A549 (cell line): Measurements from ENCODE around the gene NEDD8.

Experiments
- CHD4 ChIP-seq: fragments of 200-600 bp; sonication (generic); IDR thresholded peaks from 2 replicates; pipeline ENCODE4 v1.6.1; 2016; ENCODE audit warnings: antibody characterized with exemption, mild to moderate bottlenecking, borderline replicate concordance
- CTCF ChIP-seq: fragments of >200 bp; sonication (Bioruptor Twin); formaldehyde crosslinking; IDR thresholded peaks from 3 replicates; pipeline ENCODE4 v1.5.1; 2016
- EP300 ChIP-seq, 2 experiments: fragments of >200 bp; sonication (Bioruptor Twin); formaldehyde crosslinking; IDR thresholded peaks; 2 replicates in 1 of 2; 3 replicates in 1 of 2; pipeline ENCODE4 v1.6.1; 2016 to 2017
- GATA3 ChIP-seq: IDR thresholded peaks from 2 replicates; pipeline ENCODE4 v1.6.1; 2012; ENCODE audit warnings: borderline replicate concordance
- MYC ChIP-seq: IDR thresholded peaks from 2 replicates; pipeline ENCODE4 v1.6.1; 2012; ENCODE audit warnings: mild to moderate bottlenecking, inconsistent platforms, low read length, improper control_type of control experiment, borderline replicate concordance
- NR3C1 ChIP-seq: fragments of >200 bp; sonication (Bioruptor Twin); formaldehyde crosslinking; IDR thresholded peaks from 3 replicates; pipeline ENCODE4 v1.6.1; 2017
- POLR2A ChIP-seq: IDR thresholded peaks from 2 replicates; pipeline ENCODE4 v1.6.1; 2012; ENCODE audit warnings: mild to moderate bottlenecking, low read length
- POLR2AphosphoS2 ChIP-seq: conservative IDR thresholded peaks from 2 replicates; pipeline ENCODE4 v1.6.1; 2012; ENCODE audit warnings: low read length, improper control_type of control experiment, inconsistent platforms
- RCOR1 ChIP-seq: fragments of 150-350 bp; IDR thresholded peaks from 2 replicates; pipeline ENCODE4 v1.6.1; 2014; ENCODE audit warnings: antibody characterized with exemption, low read length, low read depth
- USF2 ChIP-seq: fragments of 450-650 bp; IDR thresholded peaks from 2 replicates; pipeline ENCODE4 v1.6.1; 2014; ENCODE audit warnings: antibody characterized with exemption
- ZC3H11A ChIP-seq: fragments of 450-650 bp; IDR thresholded peaks from 2 replicates; pipeline ENCODE4 v1.6.1; 2014; ENCODE audit warnings: antibody characterized with exemption, mild to moderate bottlenecking
- TF ChIP-seq, protein P1 (sequence below): fragments of 200-600 bp; sonication (generic); IDR thresholded peaks from 2 replicates; pipeline ENCODE4 v1.6.1; 2016; ENCODE audit warnings: antibody characterized with exemption, mild to moderate bottlenecking, moderate library complexity

DNA sequence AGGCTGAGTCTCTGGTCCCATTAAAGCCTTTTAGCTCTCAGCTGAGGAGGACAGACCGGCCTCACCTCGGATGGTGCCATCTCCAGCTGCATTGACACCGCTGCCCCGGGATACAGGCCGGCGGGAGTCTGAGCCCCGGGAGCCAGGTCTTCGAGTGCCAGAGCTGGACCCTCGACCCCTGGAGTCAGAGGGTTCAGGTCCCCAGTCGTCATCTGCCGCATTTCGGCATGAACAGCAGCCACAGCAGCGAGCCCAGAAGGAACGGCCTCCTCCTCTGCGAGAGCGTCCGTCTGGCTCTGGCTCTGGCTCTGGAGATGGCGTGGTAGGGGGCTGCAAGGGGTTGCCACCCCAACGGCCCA, 29.8 kb upstream of the NEDD8 start:
- no peak for TF ChIP-seq NR3C1
- TF ChIP-seq CTCF, result no peak
- no peak for TF ChIP-seq POLR2A
- no peak for TF ChIP-seq EP300 (IDR thresholded peaks at IDR 0.05)
- no peak for TF ChIP-seq RCOR1
- TF ChIP-seq USF2, result no peak
- TF ChIP-seq ZC3H11A, result no peak
- TF ChIP-seq GATA3, result no peak
- no peak for TF ChIP-seq CHD4
- TF ChIP-seq POLR2AphosphoS2, result no peak
- no peak for TF ChIP-seq MYC
- TF ChIP-seq, protein P1, sequence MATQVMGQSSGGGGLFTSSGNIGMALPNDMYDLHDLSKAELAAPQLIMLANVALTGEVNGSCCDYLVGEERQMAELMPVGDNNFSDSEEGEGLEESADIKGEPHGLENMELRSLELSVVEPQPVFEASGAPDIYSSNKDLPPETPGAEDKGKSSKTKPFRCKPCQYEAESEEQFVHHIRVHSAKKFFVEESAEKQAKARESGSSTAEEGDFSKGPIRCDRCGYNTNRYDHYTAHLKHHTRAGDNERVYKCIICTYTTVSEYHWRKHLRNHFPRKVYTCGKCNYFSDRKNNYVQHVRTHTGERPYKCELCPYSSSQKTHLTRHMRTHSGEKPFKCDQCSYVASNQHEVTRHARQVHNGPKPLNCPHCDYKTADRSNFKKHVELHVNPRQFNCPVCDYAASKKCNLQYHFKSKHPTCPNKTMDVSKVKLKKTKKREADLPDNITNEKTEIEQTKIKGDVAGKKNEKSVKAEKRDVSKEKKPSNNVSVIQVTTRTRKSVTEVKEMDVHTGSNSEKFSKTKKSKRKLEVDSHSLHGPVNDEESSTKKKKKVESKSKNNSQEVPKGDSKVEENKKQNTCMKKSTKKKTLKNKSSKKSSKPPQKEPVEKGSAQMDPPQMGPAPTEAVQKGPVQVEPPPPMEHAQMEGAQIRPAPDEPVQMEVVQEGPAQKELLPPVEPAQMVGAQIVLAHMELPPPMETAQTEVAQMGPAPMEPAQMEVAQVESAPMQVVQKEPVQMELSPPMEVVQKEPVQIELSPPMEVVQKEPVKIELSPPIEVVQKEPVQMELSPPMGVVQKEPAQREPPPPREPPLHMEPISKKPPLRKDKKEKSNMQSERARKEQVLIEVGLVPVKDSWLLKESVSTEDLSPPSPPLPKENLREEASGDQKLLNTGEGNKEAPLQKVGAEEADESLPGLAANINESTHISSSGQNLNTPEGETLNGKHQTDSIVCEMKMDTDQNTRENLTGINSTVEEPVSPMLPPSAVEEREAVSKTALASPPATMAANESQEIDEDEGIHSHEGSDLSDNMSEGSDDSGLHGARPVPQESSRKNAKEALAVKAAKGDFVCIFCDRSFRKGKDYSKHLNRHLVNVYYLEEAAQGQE, result no peak
